Pancreas (tissue), 10 donors: Measurements from ENCODE around the gene CRADD. TPM values are rescaled to one million over a fixed set of nuclear protein-coding genes. Genes with fewer than 3 reads are reported as not detected.

Source experiments
- ATAC-seq, 4 donors: fragments of 200-7000 bp; cut with Tn5 transposase; one replicate each; pipeline versions ENCODE4 v1.8.0 to v1.9.1; 2020; ENCODE audit warnings: mild to moderate bottlenecking in 4 of 4, moderate library complexity in 4 of 4
- DNase-seq, 6 donors: peaks; one replicate each; pipeline ENCODE4 v3.0.0-alpha.2; 2020
- FAIRE-seq: peaks from 2 replicates; lab custom pipeline; 2012; peaks lifted over from hg19 to GRCh38; lab: Jason Lieb, UNC
- H3K27ac ChIP-seq, 4 donors: fragments of 200-600 bp; sonication (generic); 1 replicate in 3 of 4; 2 replicates in 1 of 4; pipeline versions ENCODE4 v1.5.0 to v1.8.0; 2020
- H3K27me3 ChIP-seq, 4 donors: fragments of 200-600 bp; one replicate each; pipeline ENCODE4 v1.8.0; 2021
- H3K36me3 ChIP-seq, 3 donors: fragments of 200-600 bp; sonication (generic) in 1 of 3; one replicate each; pipeline versions ENCODE4 v1.5.0 to v1.8.0; 2020 to 2021
- H3K4me1 ChIP-seq, 3 donors: fragments of 200-600 bp; one replicate each; pipeline ENCODE4 v1.8.0; 2021
- H3K4me3 ChIP-seq, 4 donors: fragments of 200-600 bp; sonication (generic) in 2 of 4; one replicate each; pipeline versions ENCODE4 v1.5.0 to v1.8.0; 2020 to 2021
- H3K9me3 ChIP-seq, 4 donors: fragments of 200-600 bp; one replicate each; pipeline ENCODE4 v1.8.0; 2021
- WGBS, 2 donors: extraction: QIAGEN DNeasy Blood & Tissue Kit; methylation state at CpG; one replicate each; pipeline ENCODE4 v1.1.7; 2013; 5-methylcytosine and 5-hydroxymethylcytosine counted together
- intact Hi-C, 3 donors: fragments of 100-400 bp; cut with DNase I; formaldehyde crosslinking; loops; one replicate each; pipeline versions ENCODE4 v1.11.1 to v1.14.2; 2022
- polyA plus RNA-seq, 2 donors: library from polyadenylated mRNA; stranded (reverse); fragments of 200-250 nt; gene quantifications; one replicate each; pipeline ENCODE4 v1.2.3, GENCODE V29; 2013
- total RNA-seq, 6 donors: library from RNA; stranded (reverse); fragmentation: NEBNext Ultra II Directional in 4 of 6; extraction: Animal tissue kit (Norgen Biotek cat#: 25700) in 4 of 6; gene quantifications; one replicate each; pipeline versions ENCODE4 v1.2.1 to v1.2.4, GENCODE V29; 2021 to 2023
- TF ChIP-seq, protein P1 (sequence below), 4 donors: fragments of 200-600 bp; sonication (generic) in 3 of 4; IDR thresholded peaks; one replicate each; pipeline versions ENCODE4 v1.5.0 to v1.8.0; 2021; ENCODE audit warnings: antibody characterized with exemption in 4 of 4
- donor health status: healthy with polysubstance abuse.
- donor health status: DM: no; HTN: no; CAD: no; lungs with moderate emphysema.
- donor health status: DM: no; HTN: no; CAD: no.
- donor health status: control.
- donor health status: control.
- donor health status: Bipolar disorder and iron deficiency.
- donor health status: DM: yes; HTN: yes; CAD: no.
- donor health status: DM: no; HTN: no; CAD: no.
- donor health status: DM: no; HTN: no; CAD: no.
- donor health status: DM: yes; HTN: yes; CAD: no.

Gene CRADD
- total and polyA plus RNA-seq, 8 donors, result 5.3 to 12.3 (median 9.2) TPM

- no peaks in the 10 kb centered on the region for H3K9me3 ChIP-seq
- no peak overlapping the region for H3K27ac ChIP-seq
- DNase-seq, result no peak
- no peaks in the 10 kb centered on the region for H3K27me3 ChIP-seq
- H3K36me3 ChIP-seq, result no peaks in the 10 kb centered on the region
- TF ChIP-seq, protein P1, sequence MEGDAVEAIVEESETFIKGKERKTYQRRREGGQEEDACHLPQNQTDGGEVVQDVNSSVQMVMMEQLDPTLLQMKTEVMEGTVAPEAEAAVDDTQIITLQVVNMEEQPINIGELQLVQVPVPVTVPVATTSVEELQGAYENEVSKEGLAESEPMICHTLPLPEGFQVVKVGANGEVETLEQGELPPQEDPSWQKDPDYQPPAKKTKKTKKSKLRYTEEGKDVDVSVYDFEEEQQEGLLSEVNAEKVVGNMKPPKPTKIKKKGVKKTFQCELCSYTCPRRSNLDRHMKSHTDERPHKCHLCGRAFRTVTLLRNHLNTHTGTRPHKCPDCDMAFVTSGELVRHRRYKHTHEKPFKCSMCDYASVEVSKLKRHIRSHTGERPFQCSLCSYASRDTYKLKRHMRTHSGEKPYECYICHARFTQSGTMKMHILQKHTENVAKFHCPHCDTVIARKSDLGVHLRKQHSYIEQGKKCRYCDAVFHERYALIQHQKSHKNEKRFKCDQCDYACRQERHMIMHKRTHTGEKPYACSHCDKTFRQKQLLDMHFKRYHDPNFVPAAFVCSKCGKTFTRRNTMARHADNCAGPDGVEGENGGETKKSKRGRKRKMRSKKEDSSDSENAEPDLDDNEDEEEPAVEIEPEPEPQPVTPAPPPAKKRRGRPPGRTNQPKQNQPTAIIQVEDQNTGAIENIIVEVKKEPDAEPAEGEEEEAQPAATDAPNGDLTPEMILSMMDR (IDR thresholded peaks at IDR 0.05), result no peak
- peaks cover 0 to 17% (median 7%) of the 10 kb centered on the region in 3 donors for H3K4me1 ChIP-seq
- no peak for FAIRE-seq
- H3K4me3 ChIP-seq, result no peak overlapping the region
- intact Hi-C loops, result no loop called here
- WGBS, 2 donors, result 57 to 75% methylated on average over 2 of the region's 2 CpGs
- no peak for ATAC-seq
Observed at GRCh38 chr12:93680006-93680405, 2.8 kb downstream of the CRADD start.

- peak in 2 of 4 donors; percentile 11 to 17 for ATAC-seq
- H3K27ac ChIP-seq, result no peak overlapping the region
- H3K27me3 ChIP-seq, result no peaks in the 10 kb centered on the region
- no peaks in the 10 kb centered on the region for H3K36me3 ChIP-seq
- TF ChIP-seq, protein P1 (IDR thresholded peaks at IDR 0.05), result no peak
- WGBS, 2 donors, result 76 to 80% methylated on average over 5 of the region's 5 CpGs
- DNase-seq, result peak in 1 of 6 donors; percentile 26
- no peaks in the 10 kb centered on the region for H3K9me3 ChIP-seq
- intact Hi-C loops, result no loop called here
- no peak for FAIRE-seq
- peaks cover 0 to 14% (median 7%) of the 10 kb centered on the region in 3 donors for H3K4me1 ChIP-seq
- H3K4me3 ChIP-seq, result no peak overlapping the region
Observed at GRCh38 chr12:93682846-93683261, 5.7 kb downstream of the CRADD start.

DNA sequence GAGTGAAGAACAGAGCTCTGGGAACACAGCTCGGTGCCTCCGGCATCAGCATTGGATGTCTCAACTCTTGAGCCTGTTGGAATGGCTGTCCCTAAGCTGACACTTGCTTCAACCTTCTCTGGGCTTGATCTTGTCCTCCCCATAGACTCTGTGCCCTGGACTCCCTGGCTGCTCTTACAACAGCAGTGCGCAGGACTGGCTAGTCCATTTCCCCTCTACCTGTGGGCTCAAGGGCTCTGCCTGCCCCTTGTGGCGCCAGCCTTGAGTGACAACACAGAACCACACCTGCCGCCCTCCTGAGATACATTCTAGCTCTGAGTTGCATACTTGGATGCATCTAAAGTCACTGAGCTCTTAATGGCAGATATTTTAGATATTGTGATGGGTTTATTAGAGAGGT is 6.2 kb downstream of the CRADD start:
- no peak overlapping the region for H3K4me3 ChIP-seq
- no peak overlapping the region for H3K27ac ChIP-seq
- 96 to 97% methylated on average over 5 of the region's 5 CpGs for WGBS, 2 donors
- intact Hi-C loops, result no loop called here
- H3K36me3 ChIP-seq, result no peaks in the 10 kb centered on the region
- TF ChIP-seq, protein P1 (IDR thresholded peaks at IDR 0.05), result no peak
- FAIRE-seq (no peak), DNase-seq (peak in 1 of 6 donors; percentile 12), ATAC-seq (no peak)
- H3K27me3 ChIP-seq, result no peaks in the 10 kb centered on the region
- peaks cover 0 to 10% (median 7%) of the 10 kb centered on the region in 3 donors for H3K4me1 ChIP-seq
- no peaks in the 10 kb centered on the region for H3K9me3 ChIP-seq

- Histone ChIP-seq H3K9me3 (no peaks in the 10 kb centered on the region), H3K27ac (no peak overlapping the region), H3K36me3 (no peaks in the 10 kb centered on the region), H3K4me3 (no peak overlapping the region), H3K27me3 (no peaks in the 10 kb centered on the region), H3K4me1 (peaks cover 0 to 5% (median 4%) of the 10 kb centered on the region in 3 donors)
- FAIRE-seq, result no peak
- ATAC-seq, result no peak
- TF ChIP-seq, protein P1 (IDR thresholded peaks at IDR 0.05), result no peak
- DNase-seq, result no peak
- intact Hi-C loops, result loop anchor here in 1 of 3 donors (5.0 kb wide), 1 partner anchor 43 kb away; no protein-coding TSS in a partner anchor
- 82 to 88% methylated on average over 4 of the region's 4 CpGs for WGBS, 2 donors
Observed at GRCh38 chr12:93684716-93685115, 7.5 kb downstream of the CRADD start.

- Histone ChIP-seq H3K9me3 (no peaks in the 10 kb centered on the region), H3K36me3 (no peaks in the 10 kb centered on the region), H3K4me3 (no peak overlapping the region), H3K27me3 (no peaks in the 10 kb centered on the region), H3K4me1 (no peaks in the 10 kb centered on the region), H3K27ac (no peak overlapping the region)
- DNase-seq, result no peak
- 93% methylated on average over 8 of the region's 8 CpGs for WGBS, 2 donors
- ATAC-seq, result no peak
- TF ChIP-seq, protein P1 (IDR thresholded peaks at IDR 0.05), result no peak
- intact Hi-C loops, result loop anchor here in 1 of 3 donors (5.0 kb wide), 1 partner anchor 41 kb away; no protein-coding TSS in a partner anchor
- FAIRE-seq, result no peak
Observed at GRCh38 chr12:93686572-93687356, 9.6 kb downstream of the CRADD start.
